HepG2 (cell line): Measurements from ENCODE around the gene MRPL34. TPM values are rescaled to one million over a fixed set of nuclear protein-coding genes. Genes with fewer than 3 reads are reported as not detected.

ENCODE experiments used
- ATAC-seq: fragments of 200-7000 bp; cut with Tn5 transposase; 3 replicates; pipeline ENCODE4 v1.9.1; 2020; ENCODE audit warnings: mild to moderate bottlenecking, moderate library complexity
- BruUV-seq: library from RNA; stranded (reverse); fragments of 400-500 nt; replicated peaks from 2 replicates; lab custom pipeline; 2021; lab: Mats Ljungman, UMichigan
- CTCF ChIA-PET: fragments of 300-600 bp; formaldehyde crosslinking; extraction: SDS; loops from one replicate; lab custom pipeline; 2021; ENCODE audit warnings: low total read pairs, inconsistent platforms, low intra/inter-chr PET ratio; lab: Yijun Ruan, JAX
- POLR2A ChIA-PET: fragments of 350-600 bp; sonication (Branson Sonifier 250); formaldehyde crosslinking; loops from one replicate; lab custom pipeline; 2020; ENCODE audit warnings: antibody characterized with exemption, inconsistent platforms; lab: Yijun Ruan, JAX
- DNase-seq: peaks from one replicate; pipeline ENCODE4 v3.0.0-alpha.2; 2015; ENCODE audit warnings: low spot score
- FAIRE-seq: peaks from 3 replicates; lab custom pipeline; 2011; peaks lifted over from hg19 to GRCh38; lab: Jason Lieb, UNC
- H2AFZ ChIP-seq: one replicate; pipeline ENCODE4 v1.6.1; 2011; ENCODE audit warnings: low read length, inconsistent platforms
- H3K27ac ChIP-seq: fragments of 300-600 bp; 3 replicates; pipeline ENCODE4 v1.8.0; 2011; ENCODE audit warnings: mixed run types, mild to moderate bottlenecking, mixed read lengths, low read length, inconsistent platforms; ENCODE audit not compliant: insufficient read depth; ENCODE audit errors: extremely low read length
- H3K27me3 ChIP-seq, 2 experiments: fragments of 200-600 bp in 1 of 2; 2 replicates in 1 of 2; 3 replicates in 1 of 2; pipeline versions ENCODE4 v1.6.0 to v1.8.0; 2011; ENCODE audit warnings: low read length in 2 of 2, mild to moderate bottlenecking in 2 of 2, moderate library complexity in 2 of 2, inconsistent platforms in 1 of 2; ENCODE audit not compliant: insufficient read depth in 2 of 2, control insufficient read depth in 1 of 2
- H3K36me3 ChIP-seq, 2 experiments: fragments of 200-600 bp in 1 of 2; replicated peaks in 1 of 2; 2 replicates in 1 of 2; 3 replicates in 1 of 2; pipeline versions ENCODE4 v1.5.1 to v1.8.0; 2011; ENCODE audit warnings: low read length in 2 of 2, inconsistent platforms in 1 of 2; ENCODE audit not compliant: insufficient read depth in 2 of 2, control insufficient read depth in 1 of 2
- H3K4me1 ChIP-seq: 2 replicates; pipeline ENCODE4 v1.5.1; 2012; ENCODE audit warnings: low read length, inconsistent platforms; ENCODE audit not compliant: insufficient read depth
- H3K4me2 ChIP-seq: 2 replicates; pipeline ENCODE4 v1.6.0; 2011; ENCODE audit warnings: low read depth, low read length, inconsistent platforms
- H3K4me3 ChIP-seq, 3 experiments: fragments of 200-600 bp in 1 of 3; sonication (generic), shearing (Covaris generic) in 1 of 3; replicated peaks in 1 of 3; 2 replicates each; pipeline ENCODE4 v1.5.1; 2011 to 2016; ENCODE audit warnings: low read length in 3 of 3, inconsistent platforms in 2 of 3, low read depth in 2 of 3, mild to moderate bottlenecking in 2 of 3, control low read depth in 1 of 3, mixed read lengths in 1 of 3; ENCODE audit not compliant: insufficient read depth in 1 of 3
- H3K79me2 ChIP-seq: one replicate; pipeline ENCODE4 v1.6.1; 2011; ENCODE audit warnings: low read length, inconsistent platforms; ENCODE audit not compliant: insufficient read depth
- H3K9ac ChIP-seq: 2 replicates; pipeline ENCODE4 v1.6.0; 2011; ENCODE audit warnings: mild to moderate bottlenecking, low read depth, low read length, inconsistent platforms; ENCODE audit not compliant: insufficient read depth
- H3K9me3 ChIP-seq: 2 replicates; pipeline ENCODE4 v1.5.1; 2012; ENCODE audit warnings: mild to moderate bottlenecking, low read length
- H4K20me1 ChIP-seq: 2 replicates; pipeline ENCODE4 v1.6.0; 2011; ENCODE audit warnings: inconsistent platforms, mild to moderate bottlenecking, low read length, moderate library complexity; ENCODE audit not compliant: insufficient read depth
- ATF7 ChIP-seq, 2 experiments: fragments of 450-650 bp in 1 of 2; sonication (generic) in 1 of 2; formaldehyde crosslinking in 1 of 2; IDR thresholded peaks; 2 replicates each; pipeline versions ENCODE4 v1.4.0 to v1.6.1; 2016 to 2020; ENCODE audit warnings: antibody characterized with exemption in 1 of 2, mild to moderate bottlenecking in 1 of 2, missing genetic modification reagents in 1 of 2
- SIN3B ChIP-seq: fragments of 150-350 bp; IDR thresholded peaks from 2 replicates; pipeline ENCODE4 v1.6.1; 2014; ENCODE audit warnings: low read length
- ZNF407 ChIP-seq: sonication (generic); formaldehyde crosslinking; IDR thresholded peaks from one replicate; pipeline ENCODE4 v1.5.1; 2020; ENCODE audit warnings: mild to moderate bottlenecking, missing genetic modification reagents; ENCODE audit errors: not compliant biosample characterization
- WGBS: methylation state at CpG from one replicate; pipeline ENCODE4 v1.1.6; 2017; ENCODE audit warnings: low lambda C conversion rate; 5-methylcytosine and 5-hydroxymethylcytosine counted together
- in situ Hi-C: cut with HindIII; loops from 2 replicates; pipeline ENCODE4 v1.10.0; 2017; ENCODE audit warnings: low pct_unique_long_range_greater_than_20kb; ENCODE audit not compliant: extremely low pct_ligation_motif_present
- intact Hi-C: fragments of 100-400 bp; cut with micrococcal nuclease; formaldehyde crosslinking; loops from one replicate; pipeline ENCODE4 v1.10.0; 2022; ENCODE audit not compliant: unreplicated experiment
- polyA plus RNA-seq, 8 experiments: library from polyadenylated mRNA; depleted of rRNA in 3 of 8; stranded (reverse) in 7 of 8; unstranded in 1 of 8; fragments of >200 nt; fragmentation: Illumina TruSeq in 4 of 8; extraction: Trizol in 4 of 8; gene quantifications; 2 replicates each; pipeline versions ENCODE4 v1.2.1 to v1.2.3, GENCODE V29; 2011 to 2016; ENCODE audit warnings: low read depth in 4 of 8, missing spikeins in 1 of 8, mixed read lengths in 1 of 8; ENCODE audit not compliant: insufficient read depth in 1 of 8
- total RNA-seq, 5 experiments: library from RNA; depleted of rRNA; stranded (reverse); fragments of >200 nt; fragmentation: Illumina TruSeq; extraction: Trizol; gene quantifications; 2 replicates each; pipeline ENCODE4 v1.2.3, GENCODE V29; 2016; ENCODE audit warnings: low read depth in 1 of 5
- TF ChIP-seq, protein P1 (sequence below), 2 experiments: fragments of 450-650 bp in 1 of 2; sonication (generic) in 1 of 2; formaldehyde crosslinking in 1 of 2; IDR thresholded peaks; 2 replicates each; pipeline versions ENCODE4 v1.6.1 to v1.8.0; 2016 to 2022; ENCODE audit warnings: antibody characterized with exemption in 1 of 2, mild to moderate bottlenecking in 1 of 2, missing genetic modification reagents in 1 of 2

MRPL34 gene
- total and polyA plus RNA-seq, 2 of the 13 experiments (the other 11 are each of a cell fraction or from before 2014, with no cell fraction given), result 74.0 to 77.3 TPM

DNA sequence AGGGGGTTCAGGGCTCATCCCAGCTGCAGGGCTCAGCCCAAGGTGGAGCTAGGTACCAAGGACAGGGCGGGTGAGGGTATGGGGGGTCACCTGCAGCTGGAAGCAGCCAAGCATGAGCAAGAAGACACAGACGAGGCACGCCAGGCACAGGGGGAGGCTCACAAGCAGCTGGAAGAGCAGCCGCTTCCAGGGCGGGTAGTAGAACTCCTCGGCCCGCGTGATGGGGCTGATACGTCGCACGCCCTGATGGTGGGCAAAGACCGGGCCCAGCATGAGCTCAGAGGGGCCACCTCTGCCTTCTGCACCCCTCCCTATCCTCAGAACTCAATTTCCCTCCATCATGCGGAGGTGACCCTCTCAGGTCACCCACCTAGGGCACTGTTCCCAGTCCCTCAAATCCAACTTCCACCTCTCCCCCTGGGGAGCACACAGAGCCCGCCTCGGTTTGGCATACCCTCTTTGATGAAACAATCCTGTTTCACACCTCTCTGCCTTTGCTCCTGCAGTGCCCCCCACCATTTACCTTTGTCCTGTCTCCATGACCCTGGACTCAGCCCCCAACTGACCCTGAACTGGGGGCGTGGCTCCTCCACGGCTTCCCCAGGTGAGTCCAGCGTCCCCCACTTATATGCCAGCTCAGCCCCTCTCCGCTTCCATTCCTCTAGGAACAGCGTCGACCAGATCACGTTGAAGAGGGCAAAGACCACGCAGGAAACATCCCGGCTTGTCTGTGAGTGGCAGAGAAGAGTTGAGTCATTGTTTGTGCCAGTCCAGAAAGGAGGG lies 24.8 kb downstream of the MRPL34 start:
- POLR2A ChIA-PET, result no interaction called here
- in situ Hi-C loops, result no loop called here
- no peak for TF ChIP-seq SIN3B
- TF ChIP-seq ATF7 (IDR thresholded peaks at IDR 0.05), result no peak
- no peak for TF ChIP-seq ATF7 (CRISPR knock-in tag; IDR thresholded peaks at IDR 0.05)
- no peak for TF ChIP-seq ZNF407 (CRISPR knock-in tag)
- TF ChIP-seq, protein P1, sequence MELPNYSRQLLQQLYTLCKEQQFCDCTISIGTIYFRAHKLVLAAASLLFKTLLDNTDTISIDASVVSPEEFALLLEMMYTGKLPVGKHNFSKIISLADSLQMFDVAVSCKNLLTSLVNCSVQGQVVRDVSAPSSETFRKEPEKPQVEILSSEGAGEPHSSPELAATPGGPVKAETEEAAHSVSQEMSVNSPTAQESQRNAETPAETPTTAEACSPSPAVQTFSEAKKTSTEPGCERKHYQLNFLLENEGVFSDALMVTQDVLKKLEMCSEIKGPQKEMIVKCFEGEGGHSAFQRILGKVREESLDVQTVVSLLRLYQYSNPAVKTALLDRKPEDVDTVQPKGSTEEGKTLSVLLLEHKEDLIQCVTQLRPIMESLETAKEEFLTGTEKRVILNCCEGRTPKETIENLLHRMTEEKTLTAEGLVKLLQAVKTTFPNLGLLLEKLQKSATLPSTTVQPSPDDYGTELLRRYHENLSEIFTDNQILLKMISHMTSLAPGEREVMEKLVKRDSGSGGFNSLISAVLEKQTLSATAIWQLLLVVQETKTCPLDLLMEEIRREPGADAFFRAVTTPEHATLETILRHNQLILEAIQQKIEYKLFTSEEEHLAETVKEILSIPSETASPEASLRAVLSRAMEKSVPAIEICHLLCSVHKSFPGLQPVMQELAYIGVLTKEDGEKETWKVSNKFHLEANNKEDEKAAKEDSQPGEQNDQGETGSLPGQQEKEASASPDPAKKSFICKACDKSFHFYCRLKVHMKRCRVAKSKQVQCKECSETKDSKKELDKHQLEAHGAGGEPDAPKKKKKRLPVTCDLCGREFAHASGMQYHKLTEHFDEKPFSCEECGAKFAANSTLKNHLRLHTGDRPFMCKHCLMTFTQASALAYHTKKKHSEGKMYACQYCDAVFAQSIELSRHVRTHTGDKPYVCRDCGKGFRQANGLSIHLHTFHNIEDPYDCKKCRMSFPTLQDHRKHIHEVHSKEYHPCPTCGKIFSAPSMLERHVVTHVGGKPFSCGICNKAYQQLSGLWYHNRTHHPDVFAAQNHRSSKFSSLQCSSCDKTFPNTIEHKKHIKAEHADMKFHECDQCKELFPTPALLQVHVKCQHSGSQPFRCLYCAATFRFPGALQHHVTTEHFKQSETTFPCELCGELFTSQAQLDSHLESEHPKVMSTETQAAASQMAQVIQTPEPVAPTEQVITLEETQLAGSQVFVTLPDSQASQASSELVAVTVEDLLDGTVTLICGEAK (IDR thresholded peaks at IDR 0.05), result no peak
- TF ChIP-seq, protein P1 (CRISPR knock-in tag; IDR thresholded peaks at IDR 0.05), result no peak

More for the DNA sequence above, 24.8 kb downstream of the MRPL34 start:
- no peak for DNase-seq
- Histone ChIP-seq H3K4me3 (no peak overlapping the region), H3K4me1 (peaks cover 31% of the 10 kb centered on the region), H4K20me1 (no peaks in the 10 kb centered on the region), H3K4me2 (0 out of 2 replicates have a peak overlapping the region, but pooled peaks have one; percentile 12), H3K9ac (no peak overlapping the region), H2AFZ (no peak overlapping the region), H3K27ac (no peak overlapping the region), H3K9me3 (no peaks in the 10 kb centered on the region), H3K36me3 (no peaks in the 10 kb centered on the region), H3K79me2 (no peaks in the 10 kb centered on the region), H3K27me3 (no peaks in the 10 kb centered on the region)
- intact Hi-C loops, result no loop called here
- ATAC-seq, result no peak
- CTCF ChIA-PET, result no interaction called here
- BruUV-seq, result no TSS peak
- FAIRE-seq, result no peak
- WGBS, result 49% methylated on average over 16 of the region's 24 CpGs
